Naive thymus-derived CD4-positive, alpha-beta T cell (primary cell): ENCODE data around the gene CCRL2. TPM values are rescaled to one million over a fixed set of nuclear protein-coding genes. Genes with fewer than 3 reads are reported as not detected.
A peak's percentile ranks its signal among the peaks of the same experiment; 100 is the strongest.

Experiments
- ATAC-seq: fragments of 150-1000 bp; cut with Tn5 transposase; 2 replicates; pipeline ENCODE4 v1.10.0; 2021; ENCODE audit warnings: mild to moderate bottlenecking, moderate library complexity
- CTCF ChIA-PET: fragments of 350-600 bp; sonication (Branson Sonifier 250); formaldehyde crosslinking; loops from one replicate; lab custom pipeline; 2021; ENCODE audit warnings: antibody characterized with exemption; lab: Charles Lee
- POLR2A ChIA-PET: fragments of 350-600 bp; sonication (Branson Sonifier 250); formaldehyde crosslinking; loops from one replicate; lab custom pipeline; 2021; ENCODE audit warnings: antibody characterized with exemption, inconsistent platforms; lab: Charles Lee
- DNase-seq, 9 donors: peaks; one replicate each; pipeline versions ENCODE4 v3.0.0 to v3.0.0-alpha.2; 2020 to 2022; ENCODE audit warnings: mixed read lengths in 1 of 9
- H3K27ac ChIP-seq: one replicate; pipeline ENCODE4 v1.7.0; 2013; ENCODE audit warnings: mild to moderate bottlenecking, low read depth, low read length, moderate library complexity
- H3K27me3 ChIP-seq, 2 donors: one replicate each; pipeline ENCODE4 v1.7.0; 2013; ENCODE audit warnings: low read length in 2 of 2, mild to moderate bottlenecking in 2 of 2, moderate library complexity in 2 of 2; ENCODE audit not compliant: control insufficient read depth in 2 of 2, insufficient read depth in 2 of 2
- H3K36me3 ChIP-seq, 3 experiments: 1 replicate in 2 of 3; 2 replicates in 1 of 3; pipeline ENCODE4 v1.7.0; 2013; ENCODE audit warnings: low read length in 3 of 3, mild to moderate bottlenecking in 3 of 3, moderate library complexity in 1 of 3; ENCODE audit not compliant: insufficient read depth in 3 of 3, control insufficient read depth in 2 of 3
- H3K4me1 ChIP-seq, 2 donors: one replicate each; pipeline ENCODE4 v1.7.0; 2013; ENCODE audit warnings: low read length in 2 of 2, mild to moderate bottlenecking in 2 of 2, moderate library complexity in 1 of 2; ENCODE audit not compliant: control insufficient read depth in 2 of 2, insufficient read depth in 2 of 2
- H3K4me3 ChIP-seq: 2 replicates; pipeline ENCODE4 v1.7.0; 2013; ENCODE audit warnings: mild to moderate bottlenecking, low read length
- H3K9me3 ChIP-seq, 3 experiments: 1 replicate in 2 of 3; 2 replicates in 1 of 3; pipeline ENCODE4 v1.7.0; 2013; ENCODE audit warnings: low read length in 3 of 3; ENCODE audit not compliant: control insufficient read depth in 2 of 3
- H3K27ac Mint-ChIP-seq, 9 donors: one replicate each; pipeline ENCODE4 v1.8.0; 2020 to 2022; ENCODE audit warnings: mixed read lengths in 9 of 9, mild to moderate bottlenecking in 8 of 9, moderate library complexity in 5 of 9, inconsistent platforms in 2 of 9
- H3K27me3 Mint-ChIP-seq, 5 donors: one replicate each; pipeline ENCODE4 v1.8.0; 2021 to 2022; ENCODE audit warnings: mixed read lengths in 5 of 5, mild to moderate bottlenecking in 1 of 5
- H3K36me3 Mint-ChIP-seq, 5 donors: one replicate each; pipeline ENCODE4 v1.8.0; 2020 to 2022; ENCODE audit warnings: mixed read lengths in 5 of 5, mild to moderate bottlenecking in 3 of 5, inconsistent platforms in 1 of 5
- H3K4me1 Mint-ChIP-seq, 7 donors: one replicate each; pipeline ENCODE4 v1.8.0; 2020 to 2022; ENCODE audit warnings: mixed read lengths in 7 of 7, mild to moderate bottlenecking in 3 of 7, inconsistent platforms in 1 of 7
- H3K4me3 Mint-ChIP-seq, 10 donors: one replicate each; pipeline ENCODE4 v1.8.0; 2020 to 2022; ENCODE audit warnings: mild to moderate bottlenecking in 10 of 10, mixed read lengths in 10 of 10, moderate library complexity in 6 of 10, inconsistent platforms in 2 of 10
- H3K9me3 Mint-ChIP-seq, 11 donors: one replicate each; pipeline ENCODE4 v1.8.0; 2020 to 2022; ENCODE audit warnings: mixed read lengths in 11 of 11, mild to moderate bottlenecking in 4 of 11, inconsistent platforms in 1 of 11, moderate library complexity in 1 of 11
- intact Hi-C, 2 donors: fragments of 100-400 bp; cut with micrococcal nuclease; formaldehyde crosslinking; loops; one replicate each; pipeline ENCODE4 v1.15.1; 2023
- polyA plus RNA-seq, 2 donors: library from polyadenylated mRNA; unstranded; fragments of 300-500 nt; fragmentation: Illumina TruSeq; gene quantifications; one replicate each; pipeline ENCODE4 v1.2.3, GENCODE V29; 2021
- total RNA-seq, 6 experiments: library from RNA in 5 of 6; stranded (reverse) in 5 of 6; gene quantifications; 1 replicate in 5 of 6; 2 replicates in 1 of 6; pipeline ENCODE4 v1.2.3 and lab custom pipeline; 2021 to 2026

CCRL2 gene
- total and polyA plus RNA-seq, 7 experiments from 2014 or later: 0.34 to 20.5 (median 1.3) TPM

GRCh38 chr3:46433841-46434240, 26.8 kb downstream of the CCRL2 start:
- no peaks in the 10 kb centered on the region for H3K4me1 ChIP-seq
- intact Hi-C loops: no loop called here
- Mint-ChIP-seq H3K4me3 (no peak overlapping the region), H3K27ac (no peak overlapping the region), H3K27me3 (peaks cover 0 to 29% (median 5%) of the 10 kb centered on the region in 5 donors), H3K9me3 (peaks cover 5 to 36% (median 13%) of the 10 kb centered on the region in 11 donors), H3K36me3 (peaks cover 3 to 9% (median 6%) of the 10 kb centered on the region in 5 donors), H3K4me1 (peaks cover 0 to 15% (median 3%) of the 10 kb centered on the region in 7 donors)
- ATAC-seq (no peak), DNase-seq (no peak)
- CTCF ChIA-PET: no interaction called here
- H3K9me3 ChIP-seq: no peaks in the 10 kb centered on the region
- no peak overlapping the region for H3K27ac ChIP-seq
- H3K27me3 ChIP-seq: no peaks in the 10 kb centered on the region
- H3K36me3 ChIP-seq: no peaks in the 10 kb centered on the region
- no peak overlapping the region for H3K4me3 ChIP-seq
- POLR2A ChIA-PET: no interaction called here

- Mint-ChIP-seq H3K4me3 (no peak overlapping the region), H3K27ac (no peak overlapping the region), H3K9me3 (peaks cover 5 to 34% (median 13%) of the 10 kb centered on the region in 11 donors), H3K36me3 (peaks cover 3 to 9% (median 6%) of the 10 kb centered on the region in 5 donors), H3K4me1 (peaks cover 0 to 15% (median 6%) of the 10 kb centered on the region in 7 donors), H3K27me3 (peaks cover 0 to 22% (median 2%) of the 10 kb centered on the region in 5 donors)
- Histone ChIP-seq H3K9me3 (no peaks in the 10 kb centered on the region), H3K27ac (no peak overlapping the region), H3K4me3 (no peak overlapping the region), H3K4me1 (no peaks in the 10 kb centered on the region), H3K27me3 (no peaks in the 10 kb centered on the region), H3K36me3 (no peaks in the 10 kb centered on the region)
- POLR2A ChIA-PET: no interaction called here
- CTCF ChIA-PET: no interaction called here
- no peak for ATAC-seq
- intact Hi-C loops: no loop called here
- no peak for DNase-seq
Observed at GRCh38 chr3:46435081-46435726, 28.1 kb downstream of the CCRL2 start.

- Mint-ChIP-seq H3K4me3 (no peak overlapping the region), H3K27me3 (peaks cover 0 to 14% (median 0%) of the 10 kb centered on the region in 5 donors), H3K9me3 (peaks cover 0 to 5% (median 0%) of the 10 kb centered on the region in 11 donors), H3K4me1 (peaks cover 16 to 42% (median 28%) of the 10 kb centered on the region in 7 donors), H3K27ac (peak overlapping the region in 1 of 9 donors; percentile 17), H3K36me3 (peaks cover 0 to 1% (median 0%) of the 10 kb centered on the region in 5 donors)
- H3K4me1 ChIP-seq: peaks cover 12 to 13% of the 10 kb centered on the region in 2 donors
- DNase-seq: no peak
- H3K4me3 ChIP-seq: no peak overlapping the region
- CTCF ChIA-PET: no interaction called here
- no peaks in the 10 kb centered on the region for H3K9me3 ChIP-seq
- no peaks in the 10 kb centered on the region for H3K36me3 ChIP-seq
- intact Hi-C loops: no loop called here
- H3K27me3 ChIP-seq: no peaks in the 10 kb centered on the region
- no peak overlapping the region for H3K27ac ChIP-seq
- no peak for ATAC-seq
- POLR2A ChIA-PET: no interaction called here
Observed at GRCh38 chr3:46438831-46439230, 31.8 kb downstream of the CCRL2 start.

GRCh38 chr3:46440531-46441294, 33.7 kb downstream of the CCRL2 start:
- POLR2A ChIA-PET: no interaction called here

GRCh38 chr3:46442576-46443530, 35.8 kb downstream of the CCRL2 start:
- POLR2A ChIA-PET: interaction anchor here (0.5 kb wide), 1 partner anchor 304 kb away, joined by 3 read pairs; no protein-coding TSS in a partner anchor
- Histone ChIP-seq H3K27ac (no peak overlapping the region), H3K9me3 (no peaks in the 10 kb centered on the region), H3K36me3 (no peaks in the 10 kb centered on the region), H3K27me3 (no peaks in the 10 kb centered on the region), H3K4me3 (no peak overlapping the region), H3K4me1 (peaks cover 12 to 13% of the 10 kb centered on the region in 2 donors)
- ATAC-seq (peak; percentile 56), DNase-seq (peak in 2 of 9 donors; percentile 35 to 43)
- CTCF ChIA-PET: no interaction called here
- no peaks in the 10 kb centered on the region for H3K9me3 Mint-ChIP-seq
- peaks cover 0 to 8% (median 0%) of the 10 kb centered on the region in 5 donors for H3K27me3 Mint-ChIP-seq
- intact Hi-C loops: loop anchor here in 1 of 2 donors (5.0 to 10.0 kb wide), 3 partner anchors 58 to 366 kb away; no protein-coding TSS in a partner anchor
- no peak overlapping the region for H3K4me3 Mint-ChIP-seq
- H3K36me3 Mint-ChIP-seq: no peaks in the 10 kb centered on the region
- H3K4me1 Mint-ChIP-seq: peaks cover 15 to 36% (median 27%) of the 10 kb centered on the region in 7 donors
- H3K27ac Mint-ChIP-seq: peak overlapping the region in 1 of 9 donors; percentile 58

More at GRCh38 chr3:46440531-46441294, 33.7 kb downstream of the CCRL2 start:
- Mint-ChIP-seq H3K4me1 (peaks cover 15 to 36% (median 27%) of the 10 kb centered on the region in 7 donors), H3K9me3 (no peaks in the 10 kb centered on the region), H3K27me3 (peaks cover 0 to 7% (median 0%) of the 10 kb centered on the region in 5 donors), H3K27ac (peak overlapping the region; percentile 20 to 84 (median 58)), H3K4me3 (peak overlapping the region in 7 of 10 donors; percentile 15 to 51 (median 33)), H3K36me3 (peaks cover 0 to 1% (median 0%) of the 10 kb centered on the region in 5 donors)
- CTCF ChIA-PET: no interaction called here
- H3K4me1 ChIP-seq: peaks cover 12 to 13% of the 10 kb centered on the region in 2 donors
- no peak overlapping the region for H3K4me3 ChIP-seq
- no peak overlapping the region for H3K27ac ChIP-seq
- intact Hi-C loops: loop anchor here in 1 of 2 donors (2.0 to 10.0 kb wide), 4 partner anchors 34 to 363 kb away; partner anchors contain the start of genes CCR5AS and CCRL2
- peak in 7 of 9 donors; percentile 25 to 59 (median 47) for DNase-seq
- H3K9me3 ChIP-seq: no peaks in the 10 kb centered on the region
- no peaks in the 10 kb centered on the region for H3K27me3 ChIP-seq
- ATAC-seq: peak; percentile 88
- H3K36me3 ChIP-seq: no peaks in the 10 kb centered on the region
